Chondrocyte (in vitro differentiated cells): Measurements from ENCODE around the gene FERMT2. TPM values are rescaled to one million over a fixed set of nuclear protein-coding genes. Genes with fewer than 3 reads are reported as not detected.

Source experiments
- DNase-seq: peaks from one replicate; pipeline ENCODE4 v3.0.0; 2021; ENCODE audit warnings: mixed read lengths, low spot score
- H3K27ac Mint-ChIP-seq: one replicate; pipeline ENCODE4 v1.8.0; 2021; ENCODE audit warnings: mild to moderate bottlenecking, moderate library complexity, mixed read lengths; ENCODE audit not compliant: unreplicated experiment
- H3K27me3 Mint-ChIP-seq: 2 replicates; pipeline ENCODE4 v1.8.0; 2021; ENCODE audit warnings: low read depth, mixed read lengths
- H3K36me3 Mint-ChIP-seq: 2 replicates; pipeline ENCODE4 v1.8.0; 2021; ENCODE audit warnings: low read depth, mixed read lengths
- H3K4me1 Mint-ChIP-seq: 2 replicates; pipeline ENCODE4 v1.8.0; 2021; ENCODE audit warnings: low read depth, mild to moderate bottlenecking, mixed read lengths
- H3K4me3 Mint-ChIP-seq: one replicate; pipeline ENCODE4 v1.8.0; 2021; ENCODE audit warnings: mild to moderate bottlenecking, moderate library complexity, mixed read lengths; ENCODE audit not compliant: unreplicated experiment
- H3K9me3 Mint-ChIP-seq: 2 replicates; pipeline ENCODE4 v1.8.0; 2021; ENCODE audit warnings: low read depth, mixed read lengths
- CTCF ChIP-seq: fragments of 200-600 bp; sonication (generic); IDR thresholded peaks from 2 replicates; pipeline ENCODE4 v1.5.0; 2021; ENCODE audit warnings: antibody characterized with exemption, mild to moderate bottlenecking, moderate library complexity
- total RNA-seq: library from RNA; stranded (reverse); gene quantifications from 3 replicates; pipeline ENCODE4 v1.2.1, GENCODE V29; 2021

FERMT2 gene
- total RNA-seq, 1 donor from 2014 or later: 518 TPM

DNA sequence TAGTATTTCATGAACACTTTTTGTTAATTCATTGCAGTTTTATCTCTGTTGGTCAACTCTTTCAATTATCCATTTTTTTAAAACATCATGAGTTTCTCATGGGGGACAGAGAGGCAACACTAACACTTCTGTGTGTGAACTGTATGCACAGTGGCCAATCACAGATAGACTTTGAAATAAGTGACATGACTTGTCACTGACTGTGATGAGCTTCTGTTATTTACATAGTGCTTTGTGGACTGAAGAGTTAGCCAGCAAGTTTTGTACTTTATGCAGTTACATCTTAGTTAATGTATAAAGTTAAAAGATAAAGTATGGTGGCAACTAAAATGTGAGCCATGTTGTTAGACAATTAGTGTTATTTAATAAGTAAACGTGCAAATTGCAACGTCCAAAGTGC is 16.1 kb downstream of the FERMT2 start:
- TF ChIP-seq CTCF: no peak
- Mint-ChIP-seq H3K36me3 (peaks cover 12% of the 10 kb centered on the region), H3K27me3 (no peaks in the 10 kb centered on the region), H3K4me3 (no peak overlapping the region), H3K27ac (peak overlapping the region; percentile 62), H3K4me1 (peaks cover 85% of the 10 kb centered on the region), H3K9me3 (no peaks in the 10 kb centered on the region)
- no peak for DNase-seq

DNA sequence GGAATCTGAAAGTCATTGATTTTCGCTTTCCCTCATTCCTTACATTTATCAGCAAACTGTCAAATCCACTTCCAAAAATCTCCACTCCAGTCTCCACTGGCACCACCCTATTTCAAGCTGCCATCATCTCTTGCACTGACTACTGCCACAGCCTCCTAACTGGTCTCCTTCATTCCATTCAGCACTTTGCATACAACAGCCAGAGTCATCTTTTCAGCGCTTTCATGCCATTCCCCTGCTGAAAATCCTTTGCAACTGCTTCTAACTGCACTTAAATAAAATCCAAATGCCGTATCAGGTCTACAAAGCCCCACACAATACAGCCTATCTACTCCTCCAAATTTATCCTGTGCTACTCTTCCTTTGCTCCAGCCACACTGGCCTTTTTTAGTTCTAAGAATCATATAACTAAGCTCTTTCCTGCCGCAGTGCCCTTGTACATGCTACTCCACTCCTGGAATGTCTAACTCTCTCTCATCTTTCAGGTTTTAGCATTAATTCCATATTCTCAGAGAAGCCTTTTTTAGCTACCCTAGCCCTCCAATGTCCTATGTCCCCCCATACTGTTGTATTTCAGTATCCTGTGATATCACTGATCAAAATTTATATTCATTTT is 21.6 kb downstream of the FERMT2 start:
- H3K27ac Mint-ChIP-seq: peak overlapping the region; percentile 74
- no peak for DNase-seq
- H3K27me3 Mint-ChIP-seq: no peaks in the 10 kb centered on the region
- no peak overlapping the region for H3K4me3 Mint-ChIP-seq
- H3K36me3 Mint-ChIP-seq: peaks cover 3% of the 10 kb centered on the region
- H3K9me3 Mint-ChIP-seq: no peaks in the 10 kb centered on the region
- TF ChIP-seq CTCF: no peak
- H3K4me1 Mint-ChIP-seq: peaks cover 88% of the 10 kb centered on the region

- Mint-ChIP-seq H3K4me1 (peaks cover 94% of the 10 kb centered on the region), H3K4me3 (no peak overlapping the region), H3K36me3 (peaks cover 4% of the 10 kb centered on the region), H3K27me3 (no peaks in the 10 kb centered on the region), H3K9me3 (no peaks in the 10 kb centered on the region), H3K27ac (peak overlapping the region; percentile 80)
- DNase-seq: no peak
- no peak for TF ChIP-seq CTCF
Measured at GRCh38 chr14:52926953-52927352, 23.9 kb downstream of the FERMT2 start.

- TF ChIP-seq CTCF: peak; percentile 12
- H3K27me3 Mint-ChIP-seq: no peaks in the 10 kb centered on the region
- no peak overlapping the region for H3K4me3 Mint-ChIP-seq
- DNase-seq: no peak
- H3K27ac Mint-ChIP-seq: peak overlapping the region; percentile 80
- H3K4me1 Mint-ChIP-seq: peaks cover 97% of the 10 kb centered on the region
- no peaks in the 10 kb centered on the region for H3K9me3 Mint-ChIP-seq
- peaks cover 6% of the 10 kb centered on the region for H3K36me3 Mint-ChIP-seq
Measured at GRCh38 chr14:52923902-52924575, 26.8 kb downstream of the FERMT2 start.

GRCh38 chr14:52922656-52923055 is 28.2 kb downstream of the FERMT2 start:
- DNase-seq: no peak
- Mint-ChIP-seq H3K27me3 (no peaks in the 10 kb centered on the region), H3K4me3 (no peak overlapping the region), H3K4me1 (peaks cover 97% of the 10 kb centered on the region), H3K36me3 (peaks cover 6% of the 10 kb centered on the region), H3K9me3 (no peaks in the 10 kb centered on the region), H3K27ac (peak overlapping the region; percentile 78)
- TF ChIP-seq CTCF: no peak
